GM12878 (cell line): Measurements from ENCODE around the gene CAMKMT. TPM values are rescaled to one million over a fixed set of nuclear protein-coding genes. Genes with fewer than 3 reads are reported as not detected.

ENCODE experiments used
- ATAC-seq: fragments of 200-7000 bp; cut with Tn5 transposase; 3 replicates; pipeline ENCODE4 v1.9.1; 2020; ENCODE audit warnings: mild to moderate bottlenecking, moderate library complexity
- BruUV-seq: library from RNA; stranded (reverse); fragments of 400-500 nt; replicated peaks from 2 replicates; lab custom pipeline; 2021; lab: Mats Ljungman, UMichigan
- CTCF ChIA-PET: fragments of 300-600 bp; sonication (Branson Sonifier 250); formaldehyde crosslinking; extraction: SDS; loops from one replicate; lab custom pipeline; 2021; ENCODE audit warnings: inconsistent platforms; lab: Yijun Ruan, JAX
- POLR2A ChIA-PET: fragments of 350-600 bp; formaldehyde crosslinking; extraction: SDS; loops from one replicate; lab custom pipeline; 2021; ENCODE audit warnings: inconsistent platforms; lab: Charles Lee
- RAD21 ChIA-PET: fragments of 300-600 bp; sonication (Branson Sonifier 250); formaldehyde crosslinking; loops from one replicate; lab custom pipeline; 2023; ENCODE audit warnings: antibody characterized with exemption; ENCODE audit not compliant: unreplicated experiment; lab: Charles Lee
- SMC1A ChIA-PET: fragments of 300-600 bp; sonication (Branson Sonifier 250); formaldehyde crosslinking; loops from one replicate; lab custom pipeline; 2023; ENCODE audit not compliant: unreplicated experiment, uncharacterized antibody; lab: Charles Lee
- DNase-seq: peaks from one replicate; pipeline ENCODE4 v3.0.0-alpha.2; 2011; ENCODE audit warnings: low read depth, low spot score
- FAIRE-seq: peaks from 3 replicates; lab custom pipeline; 2011; peaks lifted over from hg19 to GRCh38; lab: Jason Lieb, UNC
- H2AFZ ChIP-seq: 2 replicates; pipeline ENCODE4 v1.6.0; 2011; ENCODE audit warnings: low read depth, low read length, control low read depth; ENCODE audit not compliant: control insufficient read depth
- H3K27ac ChIP-seq: 2 replicates; pipeline ENCODE4 v1.5.1; 2011; ENCODE audit warnings: control low read depth; ENCODE audit not compliant: control insufficient read depth, insufficient read depth
- H3K27me3 ChIP-seq, 2 experiments: replicated peaks in 1 of 2; 2 replicates each; pipeline versions ENCODE4 v1.6.0 to v1.6.1; 2011; ENCODE audit warnings: low read length in 1 of 2; ENCODE audit not compliant: control insufficient read depth in 2 of 2, insufficient read depth in 2 of 2
- H3K36me3 ChIP-seq, 2 experiments: 2 replicates each; pipeline ENCODE4 v1.5.1; 2011; ENCODE audit warnings: low read length in 1 of 2; ENCODE audit not compliant: control insufficient read depth in 2 of 2, insufficient read depth in 2 of 2
- H3K4me1 ChIP-seq: 2 replicates; pipeline ENCODE4 v1.6.1; 2011; ENCODE audit warnings: mild to moderate bottlenecking, low read length, moderate library complexity, mixed read lengths; ENCODE audit not compliant: control insufficient read depth, insufficient read depth
- H3K4me2 ChIP-seq: 2 replicates; pipeline ENCODE4 v1.6.0; 2011; ENCODE audit warnings: control low read depth; ENCODE audit not compliant: control insufficient read depth, insufficient read depth
- H3K4me3 ChIP-seq: fragments of 200-600 bp; sonication (generic); 2 replicates; pipeline ENCODE4 v1.5.1; 2016
- H3K79me2 ChIP-seq: 2 replicates; pipeline ENCODE4 v1.6.0; 2011; ENCODE audit warnings: low read length; ENCODE audit not compliant: control insufficient read depth, insufficient read depth
- H3K9ac ChIP-seq: 2 replicates; pipeline ENCODE4 v1.8.0; 2011; ENCODE audit warnings: low read length, control low read depth, mixed read lengths; ENCODE audit not compliant: control insufficient read depth, insufficient read depth
- H3K9me3 ChIP-seq: replicated peaks from 3 replicates; pipeline ENCODE4 v1.5.1; 2011; ENCODE audit warnings: mild to moderate bottlenecking, low read length; ENCODE audit not compliant: control insufficient read depth, insufficient read depth
- H4K20me1 ChIP-seq: 2 replicates; pipeline ENCODE4 v1.6.0; 2011; ENCODE audit not compliant: control insufficient read depth, insufficient read depth
- FOXM1 ChIP-seq: IDR thresholded peaks from 2 replicates; pipeline ENCODE4 v1.6.1; 2012; ENCODE audit warnings: low read depth, mild to moderate bottlenecking, inconsistent platforms, low read length, moderate library complexity
- HDAC2 ChIP-seq: fragments of 200-600 bp; sonication (generic); IDR thresholded peaks from 2 replicates; pipeline ENCODE4 v1.6.1; 2017
- NR2C1 ChIP-seq: fragments of 450-650 bp; IDR thresholded peaks from 2 replicates; pipeline ENCODE4 v1.6.1; 2017; ENCODE audit warnings: antibody characterized with exemption, mild to moderate bottlenecking, moderate library complexity
- SRF ChIP-seq, 2 experiments: IDR thresholded peaks; 2 replicates each; pipeline ENCODE4 v1.6.1; 2011; ENCODE audit warnings: low read depth in 2 of 2, low read length in 2 of 2, mild to moderate bottlenecking in 1 of 2, moderate library complexity in 1 of 2
- WRNIP1 ChIP-seq: IDR thresholded peaks from 2 replicates; pipeline ENCODE4 v1.6.1; 2011; ENCODE audit warnings: low read depth, low read length, improper control_type of control experiment, borderline replicate concordance
- YY1 ChIP-seq: IDR thresholded peaks from 2 replicates; pipeline ENCODE4 v1.6.1; 2011; ENCODE audit warnings: low read depth, mild to moderate bottlenecking, low read length
- WGBS: methylation state at CpG from one replicate; pipeline ENCODE4 v1.1.6; 2016; ENCODE audit warnings: low lambda C conversion rate; ENCODE audit not compliant: insufficient replicate concordance, insufficient coverage; ENCODE audit errors: missing lambda C conversion rate; 5-methylcytosine and 5-hydroxymethylcytosine counted together
- in situ Hi-C: fragments of 300-500 bp; cut with MboI; formaldehyde crosslinking; loops from 9 replicates; pipeline ENCODE4 v1.14.3; 2018; ENCODE audit warnings: mixed read lengths
- intact Hi-C: fragments of 100-400 bp; cut with micrococcal nuclease; formaldehyde crosslinking; loops from one replicate; pipeline ENCODE4 v1.14.2; 2022; ENCODE audit not compliant: unreplicated experiment
- polyA plus RNA-seq, 11 experiments: library from polyadenylated mRNA; depleted of rRNA in 4 of 11; unstranded in 6 of 11; stranded (reverse) in 5 of 11; fragments of >200 nt; fragmentation: Nextera tagmentation in 4 of 11; fragmentation: Illumina TruSeq in 1 of 11; extraction: Ambion mirVana in 4 of 11; extraction: Trizol in 1 of 11; gene quantifications; 1 replicate in 1 of 11; 2 replicates in 10 of 11; pipeline versions ENCODE4 v1.2.1 to v1.2.3, GENCODE V29; 2011 to 2016; ENCODE audit warnings: inconsistent platforms in 2 of 11, missing spikeins in 2 of 11, low read depth in 1 of 11
- total RNA-seq, 4 experiments: library from RNA; depleted of rRNA in 3 of 4; stranded (reverse); fragments of >200 nt in 3 of 4; fragmentation: Illumina TruSeq in 1 of 4; extraction: Trizol in 1 of 4; gene quantifications; 2 replicates each; pipeline versions ENCODE4 v1.2.1 to v1.2.3, GENCODE V29; 2013 to 2021
- TF ChIP-seq, protein P1 (sequence below): fragments of 450-650 bp; IDR thresholded peaks from 2 replicates; pipeline ENCODE4 v1.6.1; 2017; ENCODE audit warnings: low read depth, mild to moderate bottlenecking, moderate library complexity
- TF ChIP-seq, protein P2 (sequence below): IDR thresholded peaks from 2 replicates; pipeline ENCODE4 v1.6.1; 2012; ENCODE audit warnings: low read depth, low read length, improper control_type of control experiment

CAMKMT gene
- total and polyA plus RNA-seq, 10 of the 15 experiments (the other 5 are each of a cell fraction or from before 2014, with no cell fraction given), result 2.7 to 16.0 (median 11.8) TPM

DNA sequence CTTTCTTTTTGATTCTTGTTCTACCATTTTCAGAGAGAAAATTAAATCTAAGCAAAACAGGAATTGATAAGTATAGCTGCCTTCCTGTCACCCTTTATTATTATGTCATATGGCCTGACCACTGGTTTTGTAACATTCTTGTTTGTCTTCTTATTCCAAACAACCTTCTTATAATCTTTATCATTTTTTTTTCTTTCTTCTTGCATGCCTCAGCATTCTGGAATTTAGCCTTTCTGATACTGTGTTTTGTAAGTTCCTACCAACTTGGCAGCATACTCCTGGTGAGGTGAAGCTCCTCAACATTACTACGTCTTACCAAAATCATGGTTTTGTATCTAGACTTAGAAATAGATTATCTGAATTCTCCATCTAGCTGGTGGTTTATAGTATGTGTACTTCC, 199.2 kb downstream of the CAMKMT start:
- FAIRE-seq, result no peak

More for the DNA sequence above, 199.2 kb downstream of the CAMKMT start:
- Histone ChIP-seq H3K9me3 (no peaks in the 10 kb centered on the region), H3K4me2 (no peak overlapping the region), H3K4me3 (no peak overlapping the region), H3K9ac (no peak overlapping the region), H3K79me2 (no peaks in the 10 kb centered on the region), H3K4me1 (no peaks in the 10 kb centered on the region), H2AFZ (no peak overlapping the region), H3K27ac (no peak overlapping the region), H3K27me3 (no peaks in the 10 kb centered on the region), H3K36me3 (no peaks in the 10 kb centered on the region), H4K20me1 (no peaks in the 10 kb centered on the region)
- ATAC-seq, result no peak
- no peak for DNase-seq
- in situ Hi-C loops (no loop called here), intact Hi-C loops (loop anchor here (1.0 to 5.0 kb wide), 3 partner anchors 108 to 396 kb away; no protein-coding TSS in a partner anchor)
- ChIA-PET CTCF (interaction anchor here (0.8 to 6.7 kb wide), 35 partner anchors 10 to 517 kb away, joined by 3 to 88 read pairs (median 6); no protein-coding TSS in a partner anchor), RAD21 (interaction anchor here (0.6 to 5.8 kb wide), 19 partner anchors 10 to 396 kb away, joined by 3 to 56 read pairs (median 6); no protein-coding TSS in a partner anchor), POLR2A (no interaction called here), SMC1A (interaction anchor here (0.7 to 5.6 kb wide), 32 partner anchors 9 to 926 kb away, joined by 3 to 56 read pairs (median 6); no protein-coding TSS in a partner anchor)
- TF ChIP-seq WRNIP1 (no peak), HDAC2 (no peak), YY1 (no peak), NR2C1 (no peak), FOXM1 (no peak), SRF (IDR thresholded peaks at IDR 0.05; ENCODE audit: low read depth in 2 of 2, low read length in 2 of 2) (no peak)
- TF ChIP-seq, protein P1, sequence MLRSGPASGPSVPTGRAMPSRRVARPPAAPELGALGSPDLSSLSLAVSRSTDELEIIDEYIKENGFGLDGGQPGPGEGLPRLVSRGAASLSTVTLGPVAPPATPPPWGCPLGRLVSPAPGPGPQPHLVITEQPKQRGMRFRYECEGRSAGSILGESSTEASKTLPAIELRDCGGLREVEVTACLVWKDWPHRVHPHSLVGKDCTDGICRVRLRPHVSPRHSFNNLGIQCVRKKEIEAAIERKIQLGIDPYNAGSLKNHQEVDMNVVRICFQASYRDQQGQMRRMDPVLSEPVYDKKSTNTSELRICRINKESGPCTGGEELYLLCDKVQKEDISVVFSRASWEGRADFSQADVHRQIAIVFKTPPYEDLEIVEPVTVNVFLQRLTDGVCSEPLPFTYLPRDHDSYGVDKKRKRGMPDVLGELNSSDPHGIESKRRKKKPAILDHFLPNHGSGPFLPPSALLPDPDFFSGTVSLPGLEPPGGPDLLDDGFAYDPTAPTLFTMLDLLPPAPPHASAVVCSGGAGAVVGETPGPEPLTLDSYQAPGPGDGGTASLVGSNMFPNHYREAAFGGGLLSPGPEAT, result no peak
- TF ChIP-seq, protein P2, sequence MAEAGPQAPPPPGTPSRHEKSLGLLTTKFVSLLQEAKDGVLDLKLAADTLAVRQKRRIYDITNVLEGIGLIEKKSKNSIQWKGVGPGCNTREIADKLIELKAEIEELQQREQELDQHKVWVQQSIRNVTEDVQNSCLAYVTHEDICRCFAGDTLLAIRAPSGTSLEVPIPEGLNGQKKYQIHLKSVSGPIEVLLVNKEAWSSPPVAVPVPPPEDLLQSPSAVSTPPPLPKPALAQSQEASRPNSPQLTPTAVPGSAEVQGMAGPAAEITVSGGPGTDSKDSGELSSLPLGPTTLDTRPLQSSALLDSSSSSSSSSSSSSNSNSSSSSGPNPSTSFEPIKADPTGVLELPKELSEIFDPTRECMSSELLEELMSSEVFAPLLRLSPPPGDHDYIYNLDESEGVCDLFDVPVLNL, result no peak
- no TSS peak for BruUV-seq
- WGBS, result 95% methylated on average over 1 of the region's 1 CpG
